Measurements from ENCODE around the gene PTGER3.

DNA sequence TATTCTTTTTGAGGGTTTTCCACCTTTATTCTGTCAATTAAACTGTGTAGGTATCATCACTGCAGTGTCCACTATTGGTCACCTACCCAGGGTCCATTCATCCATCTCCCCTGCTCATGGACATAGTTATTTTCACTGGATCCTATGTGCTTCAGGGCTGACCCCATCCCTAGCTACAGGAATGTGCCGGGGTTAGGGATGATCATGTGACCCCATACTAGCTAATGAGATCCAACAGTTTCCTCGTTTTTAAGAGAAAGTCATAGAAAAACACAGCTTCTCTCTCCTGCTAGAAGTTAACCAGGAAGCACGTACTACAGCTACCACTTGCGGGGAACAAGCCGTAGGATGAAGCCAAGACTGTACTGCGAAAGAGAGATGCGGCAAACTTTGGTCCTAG lies 19.6 kb downstream of the PTGER3 start:
- TF ChIP-seq CTCF (IDR thresholded peaks at IDR 0.05 in 4 of 5, conservative IDR thresholded peaks at IDR 0.05 in 1 of 5) (no peak), POLR2A (IDR thresholded peaks at IDR 0.05) (no peak)

Data from gastrocnemius medialis (tissue), 4 donors.